Measurements from ENCODE around the gene PTTG2.

DNA sequence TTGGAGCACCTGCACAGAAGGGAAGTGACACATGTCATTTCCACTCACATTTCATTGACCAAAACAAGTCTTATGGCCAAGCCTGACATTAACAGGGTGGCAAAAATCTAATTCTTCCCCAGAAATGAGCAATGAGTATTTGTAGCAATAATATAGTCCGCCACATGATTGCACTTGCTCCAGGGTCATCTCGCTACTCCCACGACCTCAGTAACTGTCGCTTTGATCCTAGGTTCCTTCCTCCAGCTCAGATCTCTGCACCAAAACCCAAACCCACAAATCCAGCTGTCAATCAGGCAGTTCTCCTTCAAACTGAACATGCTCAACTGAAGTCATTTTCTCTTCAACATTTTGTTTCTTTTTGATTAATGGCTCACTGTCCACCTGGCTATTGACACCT is 25.2 kb upstream of the PTTG2 start:
- TF ChIP-seq, protein P1, sequence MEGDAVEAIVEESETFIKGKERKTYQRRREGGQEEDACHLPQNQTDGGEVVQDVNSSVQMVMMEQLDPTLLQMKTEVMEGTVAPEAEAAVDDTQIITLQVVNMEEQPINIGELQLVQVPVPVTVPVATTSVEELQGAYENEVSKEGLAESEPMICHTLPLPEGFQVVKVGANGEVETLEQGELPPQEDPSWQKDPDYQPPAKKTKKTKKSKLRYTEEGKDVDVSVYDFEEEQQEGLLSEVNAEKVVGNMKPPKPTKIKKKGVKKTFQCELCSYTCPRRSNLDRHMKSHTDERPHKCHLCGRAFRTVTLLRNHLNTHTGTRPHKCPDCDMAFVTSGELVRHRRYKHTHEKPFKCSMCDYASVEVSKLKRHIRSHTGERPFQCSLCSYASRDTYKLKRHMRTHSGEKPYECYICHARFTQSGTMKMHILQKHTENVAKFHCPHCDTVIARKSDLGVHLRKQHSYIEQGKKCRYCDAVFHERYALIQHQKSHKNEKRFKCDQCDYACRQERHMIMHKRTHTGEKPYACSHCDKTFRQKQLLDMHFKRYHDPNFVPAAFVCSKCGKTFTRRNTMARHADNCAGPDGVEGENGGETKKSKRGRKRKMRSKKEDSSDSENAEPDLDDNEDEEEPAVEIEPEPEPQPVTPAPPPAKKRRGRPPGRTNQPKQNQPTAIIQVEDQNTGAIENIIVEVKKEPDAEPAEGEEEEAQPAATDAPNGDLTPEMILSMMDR (IDR thresholded peaks at IDR 0.05) = no peak
- TF ChIP-seq POLR2A (IDR thresholded peaks at IDR 0.05) = no peak
